ENCODE results near the gene SEPTIN1.
A peak's percentile ranks its signal among the peaks of the same experiment; 100 is the strongest.

The SEPTIN1 gene

GRCh38 chr16:30398661-30399434 lies 16.5 kb upstream of the SEPTIN1 start:
- CTCF ChIA-PET: interaction anchor here (0.6 to 1.2 kb wide), 5 partner anchors 10 to 230 kb away, joined by 3 to 4 read pairs (median 3); no protein-coding TSS in a partner anchor
- Histone ChIP-seq H3K4me1 (ENCODE audit: control insufficient read depth, insufficient read depth, low read length) (peaks cover 16% of the 10 kb centered on the region), H3K4me3 (ENCODE audit: low read depth, low read length) (no peak overlapping the region), H3K9me3 (ENCODE audit: control insufficient read depth, insufficient read depth, low read depth, low read length) (no peaks in the 10 kb centered on the region), H3K36me3 (ENCODE audit: control insufficient read depth in 2 of 2, insufficient read depth in 1 of 2, low read length in 2 of 2) (peaks cover 0 to 27% of the 10 kb centered on the region in 2 experiments; a peak in 2 of 3 replicates), H3K27ac (ENCODE audit: extremely low read depth, low read depth, low read length) (peak overlapping the region; percentile 95; the same call in 1 of the 2 replicates)
- POLR2A ChIA-PET: interaction anchor here (0.6 to 3.8 kb wide), 11 partner anchors 9 to 742 kb away, joined by 3 to 20 read pairs (median 5); partner anchors contain the start of genes CD2BP2, TBC1D10B, ZNF689 and ZNF771
- TF ChIP-seq ZNF341 (tag by site-specific recombination; IDR thresholded peaks at IDR 0.05; ENCODE audit: low read depth): 0 out of 2 replicates have a peak, but pooled peaks have one; percentile 8
- TF ChIP-seq ZNF610 (tag by site-specific recombination; IDR thresholded peaks at IDR 0.05; ENCODE audit: borderline replicate concordance): no peak
- TF ChIP-seq KLF17 (tag by site-specific recombination; IDR thresholded peaks at IDR 0.05): peak; percentile 74; the same call in 1 of the 2 replicates
- TF ChIP-seq ZNF561 (tag by site-specific recombination; IDR thresholded peaks at IDR 0.05; ENCODE audit: borderline replicate concordance): no peak
- no peak for TF ChIP-seq TCF7L2 (IDR thresholded peaks at IDR 0.05; ENCODE audit: borderline replicate concordance, low read depth, low read length)
- TF ChIP-seq HOXA7 (CRISPR knock-in tag; IDR thresholded peaks at IDR 0.05; ENCODE audit: borderline replicate concordance): no peak
- TF ChIP-seq ZBTB8A (tag by site-specific recombination; IDR thresholded peaks at IDR 0.05): no peak
- TF ChIP-seq ZNF24 (tag by site-specific recombination; IDR thresholded peaks at IDR 0.05): no peak
- no peak for TF ChIP-seq ZNF174 (tag by site-specific recombination; IDR thresholded peaks at IDR 0.05)
- TF ChIP-seq ZNF391 (tag by site-specific recombination; IDR thresholded peaks at IDR 0.05; ENCODE audit: borderline replicate concordance, low read depth): no peak
- TF ChIP-seq GLIS1 (tag by site-specific recombination; IDR thresholded peaks at IDR 0.05): peak; percentile 28; the same call in 1 of the 2 replicates
- TF ChIP-seq SP2 (tag by site-specific recombination; IDR thresholded peaks at IDR 0.05): peak; percentile 28; the same call in 1 of the 2 replicates
- TF ChIP-seq ZNF138 (tag by site-specific recombination; IDR thresholded peaks at IDR 0.05; ENCODE audit: borderline replicate concordance): no peak
- TF ChIP-seq ZNF280D (tag by site-specific recombination; IDR thresholded peaks at IDR 0.05): no peak
- TF ChIP-seq SCRT1 (tag by site-specific recombination; IDR thresholded peaks at IDR 0.05; ENCODE audit: borderline replicate concordance): peak; percentile 87
- TF ChIP-seq GLI4 (tag by site-specific recombination; IDR thresholded peaks at IDR 0.05): no peak
- TF ChIP-seq FEZF1 (tag by site-specific recombination; IDR thresholded peaks at IDR 0.05): no peak
- TF ChIP-seq ZNF692 (tag by site-specific recombination; IDR thresholded peaks at IDR 0.05): no peak
- no peak for TF ChIP-seq ZNF16 (tag by site-specific recombination; IDR thresholded peaks at IDR 0.05; ENCODE audit: low read depth)
- TF ChIP-seq ZNF473 (tag by site-specific recombination; IDR thresholded peaks at IDR 0.05): no peak
- no peak for TF ChIP-seq ZNF26 (tag by site-specific recombination; IDR thresholded peaks at IDR 0.05)
- peak; percentile 19; the same call in 1 of the 2 replicates for TF ChIP-seq PRDM1 (tag by site-specific recombination; IDR thresholded peaks at IDR 0.05)
- TF ChIP-seq EGR2 (tag by site-specific recombination; IDR thresholded peaks at IDR 0.05; ENCODE audit: low read depth): peak; percentile 42
- 0 out of 2 replicates have a peak, but pooled peaks have one; percentile 7 for TF ChIP-seq ZFHX2 (tag by site-specific recombination; conservative IDR thresholded peaks at IDR 0.05)
- TF ChIP-seq SCRT2 (tag by site-specific recombination; IDR thresholded peaks at IDR 0.05): peak; percentile 79; the same call in 1 of the 2 replicates
- TF ChIP-seq ZNF776 (tag by site-specific recombination; IDR thresholded peaks at IDR 0.05; ENCODE audit: borderline replicate concordance): no peak
- peak; percentile 54 for TF ChIP-seq KLF1 (tag by site-specific recombination; IDR thresholded peaks at IDR 0.05)
- no peak for TF ChIP-seq ZNF558 (tag by site-specific recombination; IDR thresholded peaks at IDR 0.05)
- TF ChIP-seq ZNF548 (tag by site-specific recombination; IDR thresholded peaks at IDR 0.05): no peak
- no peak for TF ChIP-seq HOXD13 (CRISPR knock-in tag; IDR thresholded peaks at IDR 0.05; ENCODE audit: borderline replicate concordance)
- TF ChIP-seq ZNF239 (tag by site-specific recombination; IDR thresholded peaks at IDR 0.05): no peak
- peak; percentile 82; the same call in 1 of the 2 replicates for TF ChIP-seq ZNF48 (tag by site-specific recombination; IDR thresholded peaks at IDR 0.05)

Data from HEK293 (cell line).